VCaP (cell line): ENCODE data around the gene MYH9.
"Not testable (repeated sequence)": the region's sequence is repeated elsewhere in the genome, so short reads cannot be mapped to it uniquely, and the experiment has no call there.

ENCODE experiments used
- H3K27ac ChIP-seq: fragments of 450-650 bp; 2 replicates; pipeline ENCODE4 v1.5.1; 2017
- CTCF ChIP-seq: fragments of 450-650 bp; conservative IDR thresholded peaks from 2 replicates; pipeline ENCODE4 v1.5.1; 2017; ENCODE audit warnings: mild to moderate bottlenecking, moderate library complexity

Gene MYH9

DNA sequence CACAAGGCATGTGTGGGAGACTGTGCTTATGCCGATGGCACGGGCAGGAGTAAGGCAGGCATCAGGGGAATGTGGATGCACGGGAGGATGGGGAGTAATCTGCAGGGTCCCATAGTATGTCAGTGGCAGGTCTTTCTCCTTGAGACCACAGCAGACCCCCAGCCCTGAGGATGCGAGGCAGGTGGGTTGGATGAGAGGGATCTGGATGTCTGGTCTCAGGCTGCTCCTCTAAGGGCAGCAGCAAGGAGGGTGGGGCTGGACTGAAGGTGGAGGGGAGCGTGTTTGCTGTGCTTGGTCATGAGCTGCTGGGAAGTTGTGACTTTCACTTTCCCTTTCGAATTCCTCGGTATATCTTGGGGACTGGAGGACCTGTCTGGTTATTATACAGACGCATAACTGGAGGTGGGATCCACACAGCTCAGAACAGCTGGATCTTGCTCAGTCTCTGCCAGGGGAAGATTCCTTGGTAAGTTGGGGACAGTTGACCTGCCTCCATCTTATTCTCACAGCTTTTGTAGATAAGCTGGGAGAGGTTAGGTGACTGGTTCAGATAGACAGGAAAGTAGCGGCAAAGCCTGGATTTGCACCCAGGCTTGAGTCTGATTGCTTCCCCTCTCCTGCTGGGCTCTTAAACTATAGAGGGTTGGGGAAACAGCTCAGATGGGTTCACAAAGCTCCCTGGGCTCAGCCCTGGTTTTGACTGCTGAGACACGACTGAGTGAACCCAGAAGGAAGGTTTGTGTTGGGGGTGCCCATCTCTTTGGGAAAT is 134.8 kb downstream of the MYH9 start, which contains the start of gene APOL1:
TSS of gene APOL1 (plus strand) at position 380 of the 769 bp plus-strand sequence. CDS start 1,823 bp downstream, outside the sequence.
- no peak within 1 kb of the TSS for H3K27ac ChIP-seq
- no peak for TF ChIP-seq CTCF

DNA sequence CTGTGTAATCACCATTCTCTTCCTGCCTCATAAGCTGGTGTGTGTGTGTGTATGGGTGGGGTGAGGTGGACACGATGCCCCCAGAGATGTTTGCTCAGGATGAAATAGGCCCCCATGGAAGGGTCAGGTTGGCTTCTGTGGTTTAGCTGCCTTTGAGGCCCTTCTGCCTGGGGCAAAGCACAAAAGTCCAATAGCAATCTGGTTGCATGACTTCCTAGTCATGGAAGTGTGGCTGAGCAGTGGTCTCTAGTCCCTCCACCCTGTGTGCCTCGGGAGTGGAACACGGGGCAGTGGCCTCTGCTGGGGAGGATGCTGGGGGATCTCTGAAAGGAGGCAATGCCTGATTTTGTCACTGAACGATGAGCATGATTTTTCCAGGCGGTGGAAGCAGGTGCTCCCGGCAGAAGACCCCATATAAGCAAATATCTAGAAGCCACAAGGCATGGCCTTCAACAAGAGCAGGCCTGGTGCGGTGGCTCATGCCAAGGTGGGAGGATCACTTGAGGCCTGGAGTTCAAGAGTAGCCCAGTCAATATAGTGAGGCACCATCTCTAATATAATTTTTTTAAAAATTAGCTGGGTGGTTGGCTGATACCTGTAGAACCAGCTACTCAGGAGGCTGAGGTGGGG is 135.7 kb downstream of the MYH9 start:
- not testable (repeated sequence) for H3K27ac ChIP-seq

DNA sequence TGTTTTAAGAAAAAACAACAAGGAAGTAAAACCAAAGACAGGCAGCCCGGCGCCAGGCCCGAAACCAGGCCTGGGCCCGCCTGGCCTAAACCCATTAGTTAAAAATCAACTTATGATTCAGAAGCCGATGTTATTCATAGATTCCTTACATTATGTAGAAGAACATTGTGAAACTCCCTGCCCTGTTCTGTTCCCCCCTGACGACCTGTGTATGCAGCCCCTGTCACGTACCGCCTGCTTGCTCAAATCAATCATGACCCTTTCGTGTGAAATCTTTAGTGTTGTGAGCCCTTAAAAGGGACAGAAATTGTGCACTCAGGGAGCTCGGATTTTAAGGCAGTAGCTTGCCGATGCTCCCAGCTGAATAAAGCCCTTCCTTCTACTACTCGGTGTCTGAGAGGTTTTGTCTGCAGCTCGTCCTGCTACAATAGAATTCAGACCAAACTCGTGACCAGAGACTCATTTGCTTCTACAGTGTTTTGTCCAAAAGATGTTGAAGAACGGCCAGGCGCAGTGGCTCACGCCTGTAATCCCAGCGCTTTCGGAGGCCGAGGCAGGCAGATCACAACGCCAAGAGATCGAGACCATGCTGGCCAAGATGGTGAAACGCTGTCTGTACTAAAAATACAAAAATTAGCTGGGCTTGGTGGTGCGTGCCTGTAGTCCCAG is 137.3 kb downstream of the MYH9 start:
- H3K27ac ChIP-seq = not testable (repeated sequence)

GRCh38 chr22:36249160-36249559 is 138.6 kb downstream of the MYH9 start:
- TF ChIP-seq CTCF = no peak
- no peak overlapping the region for H3K27ac ChIP-seq

GRCh38 chr22:36247955-36248354 is 139.8 kb downstream of the MYH9 start:
- no peak overlapping the region for H3K27ac ChIP-seq
- TF ChIP-seq CTCF = no peak

GRCh38 chr22:36246718-36247117 is 141.0 kb downstream of the MYH9 start:
- TF ChIP-seq CTCF = no peak
- H3K27ac ChIP-seq = no peak overlapping the region

DNA sequence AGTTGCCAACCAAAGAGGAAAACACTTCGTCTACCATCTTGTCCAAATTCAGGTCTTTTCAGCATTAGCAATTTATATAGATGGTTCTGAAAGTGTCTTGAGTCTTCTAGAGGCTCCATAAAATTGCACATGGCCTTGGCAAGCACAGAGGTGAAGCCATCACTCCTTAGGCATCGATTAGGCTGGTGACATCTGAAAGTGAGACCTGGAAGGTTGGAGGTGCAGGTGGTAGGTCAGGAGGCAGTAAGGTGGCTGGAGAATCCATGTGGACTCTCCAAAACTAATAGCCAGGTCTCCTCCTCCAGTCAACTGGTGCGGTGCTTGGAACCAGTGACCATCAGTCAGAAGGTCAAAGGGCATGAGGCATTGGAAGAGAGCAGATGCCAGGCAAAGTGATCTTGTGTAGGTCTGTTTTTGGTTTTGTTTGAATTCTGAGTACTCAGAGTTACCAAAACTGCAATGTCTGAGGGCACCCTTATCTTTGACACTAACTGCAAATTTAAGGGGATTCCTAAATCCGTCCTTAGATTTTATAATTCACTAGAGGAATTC is 141.9 kb downstream of the MYH9 start:
- TF ChIP-seq CTCF = no peak
- no peak overlapping the region for H3K27ac ChIP-seq

GRCh38 chr22:36244522-36245391 is 143.0 kb downstream of the MYH9 start:
- TF ChIP-seq CTCF = no peak
- H3K27ac ChIP-seq = no peak overlapping the region
